LNCaP clone FGC (cell line): ENCODE measurements around the gene KREMEN2.

Experiments used
- DNase-seq: peaks from one replicate; pipeline ENCODE4 v3.0.0-alpha.2; 2011; ENCODE audit warnings: low read depth
- H3K4me3 ChIP-seq: 2 replicates; pipeline ENCODE4 v1.5.1; 2011; ENCODE audit warnings: mild to moderate bottlenecking, low read depth, low read length, control low read depth
- TF ChIP-seq, protein P1 (sequence below): IDR thresholded peaks from 2 replicates; pipeline ENCODE4 v1.5.1; 2012; ENCODE audit warnings: mild to moderate bottlenecking; ENCODE audit not compliant: control insufficient read depth, insufficient read depth; ENCODE audit errors: extremely low read depth

Gene KREMEN2

DNA sequence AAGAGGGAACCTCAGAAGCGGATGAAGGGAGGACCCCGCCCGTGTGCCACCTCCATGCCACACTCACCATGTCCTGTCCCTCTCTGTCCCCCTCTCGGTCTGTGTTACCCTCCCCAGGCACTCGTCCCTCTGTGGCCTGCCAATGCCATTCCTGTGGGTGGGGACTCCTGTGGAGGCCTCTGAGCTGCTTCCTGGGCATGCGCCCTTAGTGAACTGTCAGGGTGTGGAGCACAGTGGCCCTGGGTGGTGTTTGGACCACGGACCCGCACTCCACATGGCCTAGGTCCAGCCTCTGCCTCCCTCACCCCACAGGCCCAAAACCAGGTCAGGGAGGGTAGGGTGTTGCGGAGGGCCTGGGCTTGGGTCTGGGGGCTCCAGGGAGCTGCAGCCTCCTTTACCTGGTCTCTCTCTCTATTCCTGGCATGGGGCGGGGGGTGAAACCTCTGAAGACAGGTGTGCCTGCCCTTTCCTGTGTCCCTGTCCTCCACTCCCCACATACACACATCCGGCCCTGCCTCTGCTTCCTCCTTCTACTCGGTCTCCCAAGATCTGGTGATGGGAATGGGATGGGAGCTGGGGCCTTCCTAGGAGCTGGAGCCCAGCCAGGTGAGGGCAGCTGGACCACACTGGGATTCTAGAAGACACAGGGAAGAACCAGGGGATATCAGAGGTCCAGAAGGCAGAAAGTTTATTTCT, 27.6 kb downstream of the KREMEN2 start:
- DNase-seq, result no peak
- TF ChIP-seq, protein P1, sequence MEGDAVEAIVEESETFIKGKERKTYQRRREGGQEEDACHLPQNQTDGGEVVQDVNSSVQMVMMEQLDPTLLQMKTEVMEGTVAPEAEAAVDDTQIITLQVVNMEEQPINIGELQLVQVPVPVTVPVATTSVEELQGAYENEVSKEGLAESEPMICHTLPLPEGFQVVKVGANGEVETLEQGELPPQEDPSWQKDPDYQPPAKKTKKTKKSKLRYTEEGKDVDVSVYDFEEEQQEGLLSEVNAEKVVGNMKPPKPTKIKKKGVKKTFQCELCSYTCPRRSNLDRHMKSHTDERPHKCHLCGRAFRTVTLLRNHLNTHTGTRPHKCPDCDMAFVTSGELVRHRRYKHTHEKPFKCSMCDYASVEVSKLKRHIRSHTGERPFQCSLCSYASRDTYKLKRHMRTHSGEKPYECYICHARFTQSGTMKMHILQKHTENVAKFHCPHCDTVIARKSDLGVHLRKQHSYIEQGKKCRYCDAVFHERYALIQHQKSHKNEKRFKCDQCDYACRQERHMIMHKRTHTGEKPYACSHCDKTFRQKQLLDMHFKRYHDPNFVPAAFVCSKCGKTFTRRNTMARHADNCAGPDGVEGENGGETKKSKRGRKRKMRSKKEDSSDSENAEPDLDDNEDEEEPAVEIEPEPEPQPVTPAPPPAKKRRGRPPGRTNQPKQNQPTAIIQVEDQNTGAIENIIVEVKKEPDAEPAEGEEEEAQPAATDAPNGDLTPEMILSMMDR, result no peak
- no peak overlapping the region for H3K4me3 ChIP-seq

DNA sequence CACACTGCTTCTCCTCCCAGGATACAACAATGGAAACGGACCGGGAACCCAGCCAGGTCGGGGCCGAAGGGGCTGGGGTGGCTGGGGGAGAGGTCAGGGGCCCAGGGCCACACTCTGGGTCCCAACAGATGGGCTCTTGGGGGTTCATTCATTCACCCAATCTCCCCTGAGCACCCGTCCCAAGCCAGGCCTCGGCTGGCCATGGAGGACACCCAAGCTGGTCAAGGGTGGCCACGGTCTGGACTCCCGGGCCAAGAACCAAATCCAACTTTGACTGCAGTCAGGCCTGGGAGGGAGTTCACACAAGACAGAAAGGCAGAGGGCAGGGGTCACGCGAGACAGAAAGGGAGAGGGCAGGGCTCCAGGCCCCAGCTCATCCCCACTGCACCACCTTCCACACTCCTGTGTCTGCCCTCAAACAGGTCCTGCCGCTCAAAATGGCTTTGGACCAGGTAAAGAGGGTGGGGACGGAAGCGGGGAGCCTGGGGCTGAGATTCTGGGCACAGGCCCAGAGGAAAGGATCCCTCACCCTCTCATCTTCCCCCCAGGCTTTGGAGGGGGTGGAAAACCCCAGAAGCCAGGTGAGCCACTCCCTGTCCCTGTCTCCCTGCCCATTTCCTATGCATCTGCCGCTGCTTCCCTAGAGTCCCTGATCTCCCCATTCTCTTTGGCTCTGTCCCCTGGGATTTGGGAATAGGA, 28.5 kb downstream of the KREMEN2 start:
- H3K4me3 ChIP-seq, result no peak overlapping the region
- TF ChIP-seq, protein P1, result no peak
- no peak for DNase-seq

DNA sequence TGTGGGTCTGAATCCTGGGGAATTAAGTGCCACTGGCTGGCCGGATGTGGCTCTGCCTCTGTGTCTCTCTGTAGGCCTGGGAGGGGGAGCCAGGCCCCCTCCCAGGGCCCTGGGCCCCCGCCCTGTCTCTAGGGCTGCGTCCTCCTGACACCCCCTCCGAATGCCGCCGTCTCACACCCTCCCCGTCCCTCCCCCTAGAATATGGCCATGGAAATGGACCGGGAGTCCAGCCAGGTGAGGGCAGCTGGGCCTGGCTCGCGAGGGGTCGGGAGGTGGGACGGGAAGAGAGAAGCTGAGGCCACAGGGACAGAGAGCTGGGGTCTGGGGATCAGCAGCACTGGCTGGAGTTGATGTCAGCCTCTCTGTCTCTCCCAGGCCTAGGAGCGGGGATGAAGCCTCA, 32.2 kb downstream of the KREMEN2 start:
- no peak for DNase-seq
- no peak overlapping the region for H3K4me3 ChIP-seq
- TF ChIP-seq, protein P1, result no peak

DNA sequence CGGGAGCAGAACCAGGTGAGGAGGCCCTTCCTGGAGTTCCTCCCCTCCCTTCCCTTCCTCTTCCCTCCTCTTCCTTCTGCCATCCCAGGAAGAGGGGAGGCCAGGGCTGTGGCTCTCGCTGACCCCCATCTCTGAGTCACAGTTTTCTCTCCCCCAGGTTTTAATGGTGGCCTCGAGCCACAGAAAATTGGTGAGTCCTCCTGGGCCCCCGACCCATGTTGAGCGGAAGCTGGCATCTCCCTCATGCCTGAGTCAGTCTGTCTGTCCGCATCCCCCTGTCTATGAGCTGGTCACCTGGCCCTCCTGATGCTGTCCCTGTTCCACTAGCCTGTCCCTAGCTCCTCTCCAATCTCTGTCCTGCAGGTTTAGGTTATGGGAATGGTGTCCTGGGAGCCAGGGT, 35.9 kb downstream of the KREMEN2 start:
- DNase-seq, result no peak
- TF ChIP-seq, protein P1, result no peak
- H3K4me3 ChIP-seq, result no peak overlapping the region

DNA sequence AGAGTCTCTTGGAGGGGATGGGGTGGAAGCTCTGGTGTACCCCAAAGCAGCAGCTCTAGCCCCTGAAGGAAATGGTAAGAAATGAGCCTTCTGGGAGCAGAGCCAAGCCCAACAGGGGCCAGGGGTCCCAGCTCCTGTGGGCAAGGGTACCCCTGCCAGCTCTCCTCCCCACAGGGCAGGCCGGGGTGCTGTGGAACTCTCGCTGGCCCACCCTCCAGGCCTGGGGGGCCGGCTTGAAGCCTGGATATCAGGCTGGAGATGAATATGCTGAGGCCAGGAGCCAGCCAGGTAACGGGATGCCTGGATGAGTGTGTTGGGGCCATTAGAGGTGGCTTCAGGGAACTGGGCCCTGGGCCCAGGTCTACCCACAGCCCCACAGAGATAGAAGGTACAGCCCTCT, 36.5 kb downstream of the KREMEN2 start:
- TF ChIP-seq, protein P1, result no peak
- DNase-seq, result no peak
- no peak overlapping the region for H3K4me3 ChIP-seq

DNA sequence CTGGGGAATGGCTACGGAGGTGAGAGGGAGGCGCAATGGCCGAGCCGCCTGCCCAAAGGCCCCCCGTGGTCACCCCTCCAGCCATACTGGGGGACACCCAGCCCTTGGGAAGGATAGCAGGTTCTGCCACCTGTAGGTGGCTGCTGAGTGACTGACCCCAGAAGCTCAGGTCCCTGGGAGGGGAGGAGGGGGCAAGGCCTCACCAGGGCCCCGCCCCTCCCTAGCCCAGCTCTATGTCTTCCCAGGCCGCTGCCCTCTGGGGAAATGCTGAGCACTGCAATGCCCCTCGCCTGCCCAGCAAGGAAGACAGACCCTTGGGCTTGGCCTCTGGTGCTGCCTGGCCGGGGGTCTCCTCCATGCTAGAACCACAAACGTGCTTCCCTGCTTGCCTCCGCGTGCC, 37.2 kb downstream of the KREMEN2 start:
- no peak for DNase-seq
- TF ChIP-seq, protein P1, result no peak
- H3K4me3 ChIP-seq, result no peak overlapping the region
